ENCODE measurements around the gene IER2. TPM values are rescaled to one million over a fixed set of nuclear protein-coding genes. Genes with fewer than 3 reads are reported as not detected.

IER2 gene
- total and polyA plus RNA-seq, 9 of the 15 experiments (the other 6 are each of a cell fraction or from before 2014, with no cell fraction given), result 4.5 to 205 (median 23.7) TPM

GRCh38 chr19:13164343-13165161 lies 14.3 kb downstream of the IER2 start (continued):
- TF ChIP-seq, protein P1, sequence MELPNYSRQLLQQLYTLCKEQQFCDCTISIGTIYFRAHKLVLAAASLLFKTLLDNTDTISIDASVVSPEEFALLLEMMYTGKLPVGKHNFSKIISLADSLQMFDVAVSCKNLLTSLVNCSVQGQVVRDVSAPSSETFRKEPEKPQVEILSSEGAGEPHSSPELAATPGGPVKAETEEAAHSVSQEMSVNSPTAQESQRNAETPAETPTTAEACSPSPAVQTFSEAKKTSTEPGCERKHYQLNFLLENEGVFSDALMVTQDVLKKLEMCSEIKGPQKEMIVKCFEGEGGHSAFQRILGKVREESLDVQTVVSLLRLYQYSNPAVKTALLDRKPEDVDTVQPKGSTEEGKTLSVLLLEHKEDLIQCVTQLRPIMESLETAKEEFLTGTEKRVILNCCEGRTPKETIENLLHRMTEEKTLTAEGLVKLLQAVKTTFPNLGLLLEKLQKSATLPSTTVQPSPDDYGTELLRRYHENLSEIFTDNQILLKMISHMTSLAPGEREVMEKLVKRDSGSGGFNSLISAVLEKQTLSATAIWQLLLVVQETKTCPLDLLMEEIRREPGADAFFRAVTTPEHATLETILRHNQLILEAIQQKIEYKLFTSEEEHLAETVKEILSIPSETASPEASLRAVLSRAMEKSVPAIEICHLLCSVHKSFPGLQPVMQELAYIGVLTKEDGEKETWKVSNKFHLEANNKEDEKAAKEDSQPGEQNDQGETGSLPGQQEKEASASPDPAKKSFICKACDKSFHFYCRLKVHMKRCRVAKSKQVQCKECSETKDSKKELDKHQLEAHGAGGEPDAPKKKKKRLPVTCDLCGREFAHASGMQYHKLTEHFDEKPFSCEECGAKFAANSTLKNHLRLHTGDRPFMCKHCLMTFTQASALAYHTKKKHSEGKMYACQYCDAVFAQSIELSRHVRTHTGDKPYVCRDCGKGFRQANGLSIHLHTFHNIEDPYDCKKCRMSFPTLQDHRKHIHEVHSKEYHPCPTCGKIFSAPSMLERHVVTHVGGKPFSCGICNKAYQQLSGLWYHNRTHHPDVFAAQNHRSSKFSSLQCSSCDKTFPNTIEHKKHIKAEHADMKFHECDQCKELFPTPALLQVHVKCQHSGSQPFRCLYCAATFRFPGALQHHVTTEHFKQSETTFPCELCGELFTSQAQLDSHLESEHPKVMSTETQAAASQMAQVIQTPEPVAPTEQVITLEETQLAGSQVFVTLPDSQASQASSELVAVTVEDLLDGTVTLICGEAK (IDR thresholded peaks at IDR 0.05), result peak; percentile 73; the same call in 1 of the 2 replicates
- TF ChIP-seq, protein P1 (CRISPR knock-in tag; IDR thresholded peaks at IDR 0.05), result no peak
- TF ChIP-seq XRCC3 (IDR thresholded peaks at IDR 0.05) (no peak), GABPA (tag; conservative IDR thresholded peaks at IDR 0.05; ENCODE audit: low read depth) (peak; percentile 78), RBM25 (IDR thresholded peaks at IDR 0.05; ENCODE audit: low read depth, low read length, severe bottlenecking) (no peak), NFE2L1 (tag; IDR thresholded peaks at IDR 0.05; ENCODE audit: borderline replicate concordance, low read depth) (no peak), NONO (IDR thresholded peaks at IDR 0.05; ENCODE audit: low read depth in 2 of 2, low read length in 1 of 2) (no peak), ETV6 (IDR thresholded peaks at IDR 0.05; ENCODE audit: borderline replicate concordance in 1 of 2, low read depth in 2 of 2, low read length in 1 of 2) (0 out of 4 replicates have a peak, but pooled peaks of 1 of the 2 experiments have one; percentile 17), ETV6 (CRISPR knock-in tag; IDR thresholded peaks at IDR 0.05; ENCODE audit: borderline replicate concordance) (no peak), ZNF830 (CRISPR knock-in tag; IDR thresholded peaks at IDR 0.05) (0 out of 2 replicates have a peak, but pooled peaks have one; percentile 19), MAZ (CRISPR knock-in tag; conservative IDR thresholded peaks at IDR 0.05 in 1 of 2, IDR thresholded peaks at IDR 0.05 in 1 of 2) (peak; percentile 67 to 70; a peak in 3 of 4 replicates), ZNF140 (CRISPR knock-in tag; IDR thresholded peaks at IDR 0.05) (no peak), GABPB1 (CRISPR knock-in tag; IDR thresholded peaks at IDR 0.05) (peak; percentile 78), PHF21A (IDR thresholded peaks at IDR 0.05; ENCODE audit: borderline replicate concordance, low read depth) (no peak), ELF4 (CRISPR knock-in tag; IDR thresholded peaks at IDR 0.05) (no peak), ZBTB17 (CRISPR knock-in tag; IDR thresholded peaks at IDR 0.05) (0 out of 2 replicates have a peak, but pooled peaks have one; percentile 51), ZKSCAN3 (CRISPR knock-in tag; IDR thresholded peaks at IDR 0.05) (peak; percentile 73), ZNF589 (CRISPR knock-in tag; IDR thresholded peaks at IDR 0.05; ENCODE audit: low read depth) (peak; percentile 72; the same call in 1 of the 2 replicates)
- TF ChIP-seq, protein P2, sequence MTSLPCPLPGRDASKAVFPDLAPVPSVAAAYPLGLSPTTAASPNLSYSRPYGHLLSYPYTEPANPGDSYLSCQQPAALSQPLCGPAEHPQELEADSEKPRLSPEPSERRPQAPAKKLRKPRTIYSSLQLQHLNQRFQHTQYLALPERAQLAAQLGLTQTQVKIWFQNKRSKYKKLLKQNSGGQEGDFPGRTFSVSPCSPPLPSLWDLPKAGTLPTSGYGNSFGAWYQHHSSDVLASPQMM (CRISPR knock-in tag; IDR thresholded peaks at IDR 0.05), result no peak
